ENCODE data around the gene STK32B. TPM values are rescaled to one million over a fixed set of nuclear protein-coding genes. Genes with fewer than 3 reads are reported as not detected.

Gene STK32B
- total and polyA plus RNA-seq, 2 experiments from 2014 or later, result 0.71 to 2.3 TPM

DNA sequence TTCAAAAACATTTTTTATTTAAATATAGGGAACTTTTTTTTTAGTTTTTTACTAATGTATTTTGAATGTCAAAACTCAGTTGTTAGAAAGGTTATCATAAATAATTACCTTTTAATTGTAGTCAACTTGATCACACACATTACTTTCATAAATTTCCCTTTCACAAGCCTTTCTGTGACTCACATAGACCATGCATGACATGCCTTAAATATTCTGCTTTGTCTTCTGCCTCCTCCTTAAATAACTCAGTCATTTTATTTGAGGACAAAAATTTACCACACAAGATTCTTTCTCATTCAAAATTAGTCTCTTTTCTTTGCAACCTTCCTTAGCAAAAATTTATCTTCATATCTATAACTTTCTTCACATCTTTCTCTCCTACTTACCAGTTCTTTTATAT is 437.1 kb downstream of the STK32B start:
- Histone ChIP-seq H4K20me1 (replicated peaks; ENCODE audit: insufficient read depth) (no peaks in the 10 kb centered on the region), H3K27ac (ENCODE audit: low read depth) (no peak overlapping the region), H3K4me3 (no peak overlapping the region), H3K4me2 (no peak overlapping the region), H3F3A (replicated peaks; ENCODE audit: low read depth) (no peaks in the 10 kb centered on the region), H3K79me2 (replicated peaks; ENCODE audit: insufficient read depth) (no peaks in the 10 kb centered on the region), H3K4me1 (ENCODE audit: insufficient read depth) (no peaks in the 10 kb centered on the region), H3K27me3 (ENCODE audit: insufficient read depth) (no peaks in the 10 kb centered on the region), H2AFZ (no peak overlapping the region), H3K36me3 (ENCODE audit: insufficient read depth) (no peaks in the 10 kb centered on the region), H3K9me2 (ENCODE audit: insufficient read depth) (no peaks in the 10 kb centered on the region)
- DNase-seq (ENCODE audit: low spot score) (no peak), ATAC-seq (no peak)
- no peaks in the 10 kb centered on the region for H3K4me1 Mint-ChIP-seq
- H3K4me3 Mint-ChIP-seq, result no peak overlapping the region
- TF ChIP-seq, protein P1, sequence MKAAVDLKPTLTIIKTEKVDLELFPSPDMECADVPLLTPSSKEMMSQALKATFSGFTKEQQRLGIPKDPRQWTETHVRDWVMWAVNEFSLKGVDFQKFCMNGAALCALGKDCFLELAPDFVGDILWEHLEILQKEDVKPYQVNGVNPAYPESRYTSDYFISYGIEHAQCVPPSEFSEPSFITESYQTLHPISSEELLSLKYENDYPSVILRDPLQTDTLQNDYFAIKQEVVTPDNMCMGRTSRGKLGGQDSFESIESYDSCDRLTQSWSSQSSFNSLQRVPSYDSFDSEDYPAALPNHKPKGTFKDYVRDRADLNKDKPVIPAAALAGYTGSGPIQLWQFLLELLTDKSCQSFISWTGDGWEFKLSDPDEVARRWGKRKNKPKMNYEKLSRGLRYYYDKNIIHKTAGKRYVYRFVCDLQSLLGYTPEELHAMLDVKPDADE (IDR thresholded peaks at IDR 0.05), result no peak
- TF ChIP-seq, protein P2, sequence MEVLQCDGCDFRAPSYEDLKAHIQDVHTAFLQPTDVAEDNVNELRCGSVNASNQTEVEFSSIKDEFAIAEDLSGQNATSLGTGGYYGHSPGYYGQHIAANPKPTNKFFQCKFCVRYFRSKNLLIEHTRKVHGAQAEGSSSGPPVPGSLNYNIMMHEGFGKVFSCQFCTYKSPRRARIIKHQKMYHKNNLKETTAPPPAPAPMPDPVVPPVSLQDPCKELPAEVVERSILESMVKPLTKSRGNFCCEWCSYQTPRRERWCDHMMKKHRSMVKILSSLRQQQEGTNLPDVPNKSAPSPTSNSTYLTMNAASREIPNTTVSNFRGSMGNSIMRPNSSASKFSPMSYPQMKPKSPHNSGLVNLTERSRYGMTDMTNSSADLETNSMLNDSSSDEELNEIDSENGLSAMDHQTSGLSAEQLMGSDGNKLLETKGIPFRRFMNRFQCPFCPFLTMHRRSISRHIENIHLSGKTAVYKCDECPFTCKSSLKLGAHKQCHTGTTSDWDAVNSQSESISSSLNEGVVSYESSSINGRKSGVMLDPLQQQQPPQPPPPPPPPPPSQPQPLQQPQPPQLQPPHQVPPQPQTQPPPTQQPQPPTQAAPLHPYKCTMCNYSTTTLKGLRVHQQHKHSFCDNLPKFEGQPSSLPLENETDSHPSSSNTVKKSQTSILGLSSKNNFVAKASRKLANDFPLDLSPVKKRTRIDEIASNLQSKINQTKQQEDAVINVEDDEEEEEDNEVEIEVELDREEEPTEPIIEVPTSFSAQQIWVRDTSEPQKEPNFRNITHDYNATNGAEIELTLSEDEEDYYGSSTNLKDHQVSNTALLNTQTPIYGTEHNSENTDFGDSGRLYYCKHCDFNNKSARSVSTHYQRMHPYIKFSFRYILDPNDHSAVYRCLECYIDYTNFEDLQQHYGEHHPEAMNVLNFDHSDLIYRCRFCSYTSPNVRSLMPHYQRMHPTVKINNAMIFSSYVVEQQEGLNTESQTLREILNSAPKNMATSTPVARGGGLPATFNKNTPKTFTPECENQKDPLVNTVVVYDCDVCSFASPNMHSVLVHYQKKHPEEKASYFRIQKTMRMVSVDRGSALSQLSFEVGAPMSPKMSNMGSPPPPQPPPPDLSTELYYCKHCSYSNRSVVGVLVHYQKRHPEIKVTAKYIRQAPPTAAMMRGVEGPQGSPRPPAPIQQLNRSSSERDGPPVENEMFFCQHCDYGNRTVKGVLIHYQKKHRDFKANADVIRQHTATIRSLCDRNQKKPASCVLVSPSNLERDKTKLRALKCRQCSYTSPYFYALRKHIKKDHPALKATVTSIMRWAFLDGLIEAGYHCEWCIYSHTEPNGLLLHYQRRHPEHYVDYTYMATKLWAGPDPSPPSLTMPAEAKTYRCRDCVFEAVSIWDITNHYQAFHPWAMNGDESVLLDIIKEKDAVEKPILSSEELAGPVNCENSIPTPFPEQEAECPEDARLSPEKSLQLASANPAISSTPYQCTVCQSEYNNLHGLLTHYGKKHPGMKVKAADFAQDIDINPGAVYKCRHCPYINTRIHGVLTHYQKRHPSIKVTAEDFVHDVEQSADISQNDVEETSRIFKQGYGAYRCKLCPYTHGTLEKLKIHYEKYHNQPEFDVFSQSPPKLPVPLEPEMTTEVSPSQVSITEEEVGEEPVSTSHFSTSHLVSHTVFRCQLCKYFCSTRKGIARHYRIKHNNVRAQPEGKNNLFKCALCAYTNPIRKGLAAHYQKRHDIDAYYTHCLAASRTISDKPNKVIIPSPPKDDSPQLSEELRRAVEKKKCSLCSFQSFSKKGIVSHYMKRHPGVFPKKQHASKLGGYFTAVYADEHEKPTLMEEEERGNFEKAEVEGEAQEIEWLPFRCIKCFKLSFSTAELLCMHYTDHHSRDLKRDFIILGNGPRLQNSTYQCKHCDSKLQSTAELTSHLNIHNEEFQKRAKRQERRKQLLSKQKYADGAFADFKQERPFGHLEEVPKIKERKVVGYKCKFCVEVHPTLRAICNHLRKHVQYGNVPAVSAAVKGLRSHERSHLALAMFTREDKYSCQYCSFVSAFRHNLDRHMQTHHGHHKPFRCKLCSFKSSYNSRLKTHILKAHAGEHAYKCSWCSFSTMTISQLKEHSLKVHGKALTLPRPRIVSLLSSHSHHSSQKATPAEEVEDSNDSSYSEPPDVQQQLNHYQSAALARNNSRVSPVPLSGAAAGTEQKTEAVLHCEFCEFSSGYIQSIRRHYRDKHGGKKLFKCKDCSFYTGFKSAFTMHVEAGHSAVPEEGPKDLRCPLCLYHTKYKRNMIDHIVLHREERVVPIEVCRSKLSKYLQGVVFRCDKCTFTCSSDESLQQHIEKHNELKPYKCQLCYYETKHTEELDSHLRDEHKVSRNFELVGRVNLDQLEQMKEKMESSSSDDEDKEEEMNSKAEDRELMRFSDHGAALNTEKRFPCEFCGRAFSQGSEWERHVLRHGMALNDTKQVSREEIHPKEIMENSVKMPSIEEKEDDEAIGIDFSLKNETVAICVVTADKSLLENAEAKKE (CRISPR knock-in tag; IDR thresholded peaks at IDR 0.05), result no peak
- no peak for TF ChIP-seq JUNB (IDR thresholded peaks at IDR 0.05; ENCODE audit: unreplicated experiment)
- TF ChIP-seq STAT1 (IDR thresholded peaks at IDR 0.05; ENCODE audit: unreplicated experiment), result no peak
- TF ChIP-seq ZNF331 (CRISPR knock-in tag; IDR thresholded peaks at IDR 0.05; ENCODE audit: low read depth), result no peak
- no peak for TF ChIP-seq POLR2AphosphoS5 (IDR thresholded peaks at IDR 0.05; ENCODE audit: low read depth)
- TF ChIP-seq EZH2phosphoT487 (IDR thresholded peaks at IDR 0.05; ENCODE audit: unreplicated experiment), result no peak
- no peak for TF ChIP-seq NANOG (IDR thresholded peaks at IDR 0.05; ENCODE audit: borderline replicate concordance)
- TF ChIP-seq EZH2 (IDR thresholded peaks at IDR 0.05; ENCODE audit: low read depth, unreplicated experiment), result no peak
- TF ChIP-seq, protein P3, sequence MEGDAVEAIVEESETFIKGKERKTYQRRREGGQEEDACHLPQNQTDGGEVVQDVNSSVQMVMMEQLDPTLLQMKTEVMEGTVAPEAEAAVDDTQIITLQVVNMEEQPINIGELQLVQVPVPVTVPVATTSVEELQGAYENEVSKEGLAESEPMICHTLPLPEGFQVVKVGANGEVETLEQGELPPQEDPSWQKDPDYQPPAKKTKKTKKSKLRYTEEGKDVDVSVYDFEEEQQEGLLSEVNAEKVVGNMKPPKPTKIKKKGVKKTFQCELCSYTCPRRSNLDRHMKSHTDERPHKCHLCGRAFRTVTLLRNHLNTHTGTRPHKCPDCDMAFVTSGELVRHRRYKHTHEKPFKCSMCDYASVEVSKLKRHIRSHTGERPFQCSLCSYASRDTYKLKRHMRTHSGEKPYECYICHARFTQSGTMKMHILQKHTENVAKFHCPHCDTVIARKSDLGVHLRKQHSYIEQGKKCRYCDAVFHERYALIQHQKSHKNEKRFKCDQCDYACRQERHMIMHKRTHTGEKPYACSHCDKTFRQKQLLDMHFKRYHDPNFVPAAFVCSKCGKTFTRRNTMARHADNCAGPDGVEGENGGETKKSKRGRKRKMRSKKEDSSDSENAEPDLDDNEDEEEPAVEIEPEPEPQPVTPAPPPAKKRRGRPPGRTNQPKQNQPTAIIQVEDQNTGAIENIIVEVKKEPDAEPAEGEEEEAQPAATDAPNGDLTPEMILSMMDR (conservative IDR thresholded peaks at IDR 0.05; ENCODE audit: low read depth in 2 of 2), result no peak
- no peak for TF ChIP-seq REST (IDR thresholded peaks at IDR 0.05; ENCODE audit: unreplicated experiment)
- TF ChIP-seq ZNF114 (CRISPR knock-in tag; IDR thresholded peaks at IDR 0.05), result no peak
- peaks cover 16% of the 10 kb centered on the region for H3K36me3 Mint-ChIP-seq (ENCODE audit: low read depth)
- peaks cover 60% of the 10 kb centered on the region for H3K9me3 Mint-ChIP-seq
- no peaks in the 10 kb centered on the region for H3K27me3 Mint-ChIP-seq (ENCODE audit: insufficient read depth, low read depth, poor library complexity)
- H3K27ac Mint-ChIP-seq, result no peak overlapping the region
